GM18526 (cell line): ENCODE results near the gene MICAL2.

Experiments used
- POLR2A ChIP-seq: IDR thresholded peaks from 3 replicates; pipeline ENCODE4 v1.6.1; 2011; ENCODE audit not compliant: insufficient read length; ENCODE audit errors: extremely low read depth

Gene MICAL2

GRCh38 chr11:12088047-12088481, 22.3 kb upstream of the MICAL2 start:
- no peak for TF ChIP-seq POLR2A

- no peak for TF ChIP-seq POLR2A
Measured at GRCh38 chr11:12088531-12088930, 21.9 kb upstream of the MICAL2 start.

GRCh38 chr11:12089041-12089440, 21.3 kb upstream of the MICAL2 start:
- no peak for TF ChIP-seq POLR2A

- TF ChIP-seq POLR2A: no peak
Measured at GRCh38 chr11:12089473-12089872, 20.9 kb upstream of the MICAL2 start.

GRCh38 chr11:12090061-12090591, 20.3 kb upstream of the MICAL2 start:
- TF ChIP-seq POLR2A: no peak

- TF ChIP-seq POLR2A: no peak
Measured at GRCh38 chr11:12090761-12091258, 19.6 kb upstream of the MICAL2 start.

- no peak for TF ChIP-seq POLR2A
Measured at GRCh38 chr11:12091956-12092558, 18.3 kb upstream of the MICAL2 start.

GRCh38 chr11:12092714-12093113, 17.7 kb upstream of the MICAL2 start:
- no peak for TF ChIP-seq POLR2A

- no peak for TF ChIP-seq POLR2A
Measured at GRCh38 chr11:12094872-12095800, 15.3 kb upstream of the MICAL2 start.

- TF ChIP-seq POLR2A: no peak
Measured at GRCh38 chr11:12097219-12097618, 13.2 kb upstream of the MICAL2 start.

GRCh38 chr11:12098601-12099000, 11.8 kb upstream of the MICAL2 start:
- TF ChIP-seq POLR2A: no peak

GRCh38 chr11:12099132-12099873, 11.1 kb upstream of the MICAL2 start:
- no peak for TF ChIP-seq POLR2A

- TF ChIP-seq POLR2A: no peak
Measured at GRCh38 chr11:12100429-12100828, 10.0 kb upstream of the MICAL2 start.

- TF ChIP-seq POLR2A: no peak
Measured at GRCh38 chr11:12100841-12101242, 9.5 kb upstream of the MICAL2 start.

- no peak for TF ChIP-seq POLR2A
Measured at GRCh38 chr11:12101318-12101717, 9.1 kb upstream of the MICAL2 start.
